Mesendoderm (in vitro differentiated cells): ENCODE measurements around the gene SLC44A5.
"Not testable (repeated sequence)": the region's sequence is repeated elsewhere in the genome, so short reads cannot be mapped to it uniquely, and the experiment has no call there.

Experiments
- DNase-seq: peaks from one replicate; pipeline ENCODE4 v3.0.0; 2013
- H2AK5ac ChIP-seq: 2 replicates; pipeline ENCODE4 v1.6.1; 2013; ENCODE audit warnings: low read length, inconsistent platforms
- H2BK120ac ChIP-seq: 2 replicates; pipeline ENCODE4 v1.6.1; 2013; ENCODE audit warnings: low read depth, mild to moderate bottlenecking, low read length, moderate library complexity, mixed read lengths
- H2BK15ac ChIP-seq: replicated peaks from 2 replicates; pipeline ENCODE4 v1.6.1; 2013; ENCODE audit warnings: low read depth, mild to moderate bottlenecking, moderate library complexity
- H2BK5ac ChIP-seq: 2 replicates; pipeline ENCODE4 v1.6.1; 2013; ENCODE audit warnings: low read length, inconsistent platforms
- H3K18ac ChIP-seq: 2 replicates; pipeline ENCODE4 v1.6.1; 2013; ENCODE audit warnings: mild to moderate bottlenecking, low read length, mixed read lengths
- H3K23ac ChIP-seq: one replicate; pipeline ENCODE4 v1.6.1; 2013; ENCODE audit warnings: low read length
- H3K27ac ChIP-seq: 2 replicates; pipeline ENCODE4 v1.5.1; 2013; ENCODE audit warnings: low read depth, mild to moderate bottlenecking, inconsistent platforms, low read length, moderate library complexity
- H3K27me3 ChIP-seq: 2 replicates; pipeline ENCODE4 v1.6.1; 2013; ENCODE audit warnings: low read length, control low read depth, mild to moderate bottlenecking, inconsistent platforms; ENCODE audit not compliant: insufficient read depth, poor library complexity
- H3K36me3 ChIP-seq: 2 replicates; pipeline ENCODE4 v1.6.1; 2013; ENCODE audit warnings: low read length, inconsistent platforms; ENCODE audit not compliant: control insufficient read depth, insufficient read depth
- H3K4ac ChIP-seq: one replicate; pipeline ENCODE4 v1.6.1; 2013; ENCODE audit warnings: low read depth, mild to moderate bottlenecking, low read length, moderate library complexity
- H3K4me1 ChIP-seq: 2 replicates; pipeline ENCODE4 v1.6.1; 2013; ENCODE audit warnings: low read depth, low read length, inconsistent platforms; ENCODE audit not compliant: control insufficient read depth
- H3K4me2 ChIP-seq: 2 replicates; pipeline ENCODE4 v1.6.1; 2013; ENCODE audit warnings: low read length
- H3K4me3 ChIP-seq: 2 replicates; pipeline ENCODE4 v1.5.1; 2013; ENCODE audit warnings: mild to moderate bottlenecking, low read length
- H3K56ac ChIP-seq: one replicate; pipeline ENCODE4 v1.6.1; 2013; ENCODE audit warnings: low read length
- H3K79me1 ChIP-seq: 2 replicates; pipeline ENCODE4 v1.6.1; 2013; ENCODE audit warnings: low read length, inconsistent platforms
- H3K79me2 ChIP-seq: 2 replicates; pipeline ENCODE4 v1.6.1; 2013; ENCODE audit warnings: mild to moderate bottlenecking, low read length; ENCODE audit not compliant: control insufficient read depth, insufficient read depth
- H3K9ac ChIP-seq: 2 replicates; pipeline ENCODE4 v1.6.1; 2013; ENCODE audit warnings: low read length, inconsistent platforms
- H4K5ac ChIP-seq: one replicate; pipeline ENCODE4 v1.6.1; 2013; ENCODE audit warnings: low read length
- H4K8ac ChIP-seq: one replicate; pipeline ENCODE4 v1.6.1; 2013; ENCODE audit warnings: low read depth, mild to moderate bottlenecking, control low read depth, low read length, moderate library complexity
- WGBS: extraction: QIAGEN DNeasy Blood & Tissue Kit; methylation state at CpG from one replicate; pipeline ENCODE4 v1.1.7; 2013; ENCODE audit warnings: low lambda C conversion rate, missing lambda C conversion rate; ENCODE audit not compliant: insufficient coverage; ENCODE audit errors: extremely low coverage; 5-methylcytosine and 5-hydroxymethylcytosine counted together

Gene SLC44A5

DNA sequence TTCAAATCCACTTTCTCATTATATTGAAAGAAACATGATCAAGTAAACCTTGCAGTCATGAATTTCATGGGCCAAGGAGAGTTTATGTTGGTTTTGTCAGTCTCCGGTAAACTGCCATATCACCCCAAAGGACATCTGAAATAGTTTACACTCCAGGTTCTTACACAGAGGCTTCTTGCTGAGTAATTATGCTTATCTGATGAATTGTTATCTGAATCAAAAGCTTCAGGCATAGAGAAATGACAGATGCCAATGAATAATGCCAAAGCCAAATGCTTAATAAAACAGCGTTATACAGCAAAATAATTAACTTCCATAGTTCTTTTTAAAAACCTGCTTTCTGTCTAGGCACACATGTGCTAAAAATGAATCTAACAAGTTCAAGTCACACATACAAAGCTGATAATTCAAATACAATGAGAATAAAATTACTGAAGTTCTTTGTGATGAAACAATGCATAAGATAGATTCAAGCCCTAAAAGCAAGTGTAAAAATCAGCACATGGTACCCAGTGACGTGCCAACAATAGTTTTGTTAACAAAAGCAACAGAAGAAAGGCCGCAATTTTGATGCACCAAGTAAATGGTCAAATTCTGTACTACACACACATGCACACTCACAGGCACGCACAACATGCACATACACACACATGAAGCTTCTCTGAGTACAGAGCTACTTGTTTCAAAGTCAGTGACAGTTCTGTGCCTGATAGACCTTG is 109.2 kb downstream of the SLC44A5 start:
- H3K23ac ChIP-seq, result no peak overlapping the region

DNA sequence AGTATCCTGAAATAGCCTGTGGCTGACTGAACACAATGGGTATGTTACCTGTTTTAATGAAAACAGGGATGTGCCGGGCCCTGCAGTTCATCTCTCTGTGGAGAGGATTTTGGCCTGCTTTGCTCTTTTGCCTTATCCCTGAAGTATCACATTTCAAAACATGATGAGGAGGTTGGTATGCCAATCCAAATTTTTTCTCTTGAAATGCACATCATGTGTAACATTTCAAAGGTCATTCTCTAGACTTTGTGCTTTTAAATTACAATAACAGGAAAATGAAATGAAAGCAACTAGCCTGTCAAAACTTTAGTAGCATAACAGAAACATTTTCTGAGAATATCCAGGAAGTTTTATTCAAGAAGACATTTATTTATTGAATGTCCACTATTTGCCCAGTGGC is 118.9 kb downstream of the SLC44A5 start:
- Histone ChIP-seq H2BK120ac (no peak overlapping the region), H2AK5ac (no peak overlapping the region), H3K4me2 (no peak overlapping the region), H3K18ac (no peak overlapping the region), H3K56ac (no peak overlapping the region), H4K8ac (no peak overlapping the region), H3K9ac (no peak overlapping the region), H3K27me3 (no peaks in the 10 kb centered on the region), H3K4ac (no peak overlapping the region), H4K5ac (no peak overlapping the region), H3K4me3 (no peak overlapping the region), H3K23ac (no peak overlapping the region), H2BK15ac (no peak overlapping the region), H3K79me2 (no peaks in the 10 kb centered on the region), H3K4me1 (no peaks in the 10 kb centered on the region), H3K79me1 (no peaks in the 10 kb centered on the region), H3K27ac (no peak overlapping the region), H3K36me3 (no peaks in the 10 kb centered on the region), H2BK5ac (no peak overlapping the region)
- DNase-seq, result no peak
- no CpG with 5 or more reads among the region's 1 CpG for WGBS

More for the DNA sequence above, 109.2 kb downstream of the SLC44A5 start:
- no peak overlapping the region for H3K18ac ChIP-seq
- no peaks in the 10 kb centered on the region for H3K36me3 ChIP-seq
- no peak overlapping the region for H2BK15ac ChIP-seq
- no peak overlapping the region for H3K9ac ChIP-seq
- no peak overlapping the region for H3K56ac ChIP-seq
- H3K4me1 ChIP-seq, result no peaks in the 10 kb centered on the region
- H3K4me3 ChIP-seq, result no peak overlapping the region
- no peak overlapping the region for H2BK120ac ChIP-seq
- WGBS, result no CpG with 5 or more reads among the region's 5 CpGs
- no peak overlapping the region for H2AK5ac ChIP-seq
- no peak overlapping the region for H4K5ac ChIP-seq
- no peaks in the 10 kb centered on the region for H3K79me2 ChIP-seq
- no peak overlapping the region for H4K8ac ChIP-seq
- H2BK5ac ChIP-seq, result no peak overlapping the region
- H3K79me1 ChIP-seq, result no peaks in the 10 kb centered on the region
- no peak overlapping the region for H3K4me2 ChIP-seq
- no peak overlapping the region for H3K27ac ChIP-seq
- no peak for DNase-seq
- no peak overlapping the region for H3K4ac ChIP-seq
- no peaks in the 10 kb centered on the region for H3K27me3 ChIP-seq

DNA sequence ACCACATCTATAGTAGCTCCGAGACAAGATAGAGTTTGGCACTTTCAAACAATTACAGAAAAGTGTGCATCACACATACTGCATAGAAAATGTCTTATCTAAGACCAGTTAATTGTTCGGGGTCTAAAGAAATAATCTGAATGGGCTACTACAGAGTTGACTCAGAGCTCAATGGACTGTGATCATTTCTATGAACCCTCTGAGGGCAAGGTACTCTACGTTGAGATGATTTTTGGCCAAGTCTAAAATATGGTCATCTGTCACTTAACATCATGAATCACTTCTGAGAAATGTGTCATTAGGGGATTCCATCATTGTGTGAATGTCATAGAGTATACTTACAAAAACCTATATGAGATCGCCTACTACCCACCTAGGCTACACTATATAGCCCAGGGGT is 123.5 kb downstream of the SLC44A5 start:
- H3K27ac ChIP-seq, result no peak overlapping the region
- H3K18ac ChIP-seq, result no peak overlapping the region
- no peak for DNase-seq
- WGBS, result no CpG with 5 or more reads among the region's 4 CpGs
- no peak overlapping the region for H3K4me2 ChIP-seq
- no peak overlapping the region for H3K4me3 ChIP-seq
- H4K8ac ChIP-seq, result no peak overlapping the region
- H3K79me1 ChIP-seq, result no peaks in the 10 kb centered on the region
- no peaks in the 10 kb centered on the region for H3K36me3 ChIP-seq
- no peak overlapping the region for H3K4ac ChIP-seq
- H2BK5ac ChIP-seq, result no peak overlapping the region
- no peak overlapping the region for H3K56ac ChIP-seq
- no peak overlapping the region for H2BK15ac ChIP-seq
- H3K9ac ChIP-seq, result no peak overlapping the region
- no peak overlapping the region for H2BK120ac ChIP-seq
- H3K4me1 ChIP-seq, result no peaks in the 10 kb centered on the region
- no peak overlapping the region for H2AK5ac ChIP-seq
- H4K5ac ChIP-seq, result no peak overlapping the region
- no peaks in the 10 kb centered on the region for H3K79me2 ChIP-seq
- H3K27me3 ChIP-seq, result no peaks in the 10 kb centered on the region
- H3K23ac ChIP-seq, result no peak overlapping the region

- no peak for DNase-seq
- Histone ChIP-seq H3K9ac (no peak overlapping the region), H3K27me3 (no peaks in the 10 kb centered on the region)
These were observed 126.1 kb downstream of the SLC44A5 start for GRCh38 chr1:75484789-75485188.

GRCh38 chr1:75482951-75483350 is 128.0 kb downstream of the SLC44A5 start:
- H3K27ac ChIP-seq, result no peak overlapping the region
- H2BK5ac ChIP-seq, result no peak overlapping the region
- H2AK5ac ChIP-seq, result no peak overlapping the region
- H3K4me2 ChIP-seq, result no peak overlapping the region
- no peak overlapping the region for H3K56ac ChIP-seq
- H3K23ac ChIP-seq, result no peak overlapping the region
- H2BK15ac ChIP-seq, result no peak overlapping the region
- no peak overlapping the region for H3K18ac ChIP-seq
- H3K9ac ChIP-seq, result no peak overlapping the region
- H4K8ac ChIP-seq, result no peak overlapping the region
- no peaks in the 10 kb centered on the region for H3K36me3 ChIP-seq
- H3K4ac ChIP-seq, result no peak overlapping the region
- H3K4me1 ChIP-seq, result no peaks in the 10 kb centered on the region
- H3K79me1 ChIP-seq, result no peaks in the 10 kb centered on the region
- no peak overlapping the region for H2BK120ac ChIP-seq
- H3K27me3 ChIP-seq, result no peaks in the 10 kb centered on the region
- no CpG with 5 or more reads among the region's 2 CpGs for WGBS
- no peaks in the 10 kb centered on the region for H3K79me2 ChIP-seq
- no peak overlapping the region for H3K4me3 ChIP-seq
- DNase-seq, result no peak
- H4K5ac ChIP-seq, result no peak overlapping the region

More at GRCh38 chr1:75484789-75485188, 126.1 kb downstream of the SLC44A5 start:
- Histone ChIP-seq H3K18ac (no peak overlapping the region), H3K56ac (no peak overlapping the region), H3K4ac (no peak overlapping the region), H2BK120ac (no peak overlapping the region), H3K4me3 (no peak overlapping the region), H3K36me3 (no peaks in the 10 kb centered on the region), H3K23ac (no peak overlapping the region), H2AK5ac (no peak overlapping the region), H3K4me2 (no peak overlapping the region), H3K4me1 (no peaks in the 10 kb centered on the region), H2BK5ac (no peak overlapping the region), H4K8ac (no peak overlapping the region), H3K79me1 (no peaks in the 10 kb centered on the region), H2BK15ac (no peak overlapping the region), H4K5ac (no peak overlapping the region), H3K27ac (no peak overlapping the region), H3K79me2 (no peaks in the 10 kb centered on the region)
- WGBS, result no CpG with 5 or more reads among the region's 1 CpG

DNA sequence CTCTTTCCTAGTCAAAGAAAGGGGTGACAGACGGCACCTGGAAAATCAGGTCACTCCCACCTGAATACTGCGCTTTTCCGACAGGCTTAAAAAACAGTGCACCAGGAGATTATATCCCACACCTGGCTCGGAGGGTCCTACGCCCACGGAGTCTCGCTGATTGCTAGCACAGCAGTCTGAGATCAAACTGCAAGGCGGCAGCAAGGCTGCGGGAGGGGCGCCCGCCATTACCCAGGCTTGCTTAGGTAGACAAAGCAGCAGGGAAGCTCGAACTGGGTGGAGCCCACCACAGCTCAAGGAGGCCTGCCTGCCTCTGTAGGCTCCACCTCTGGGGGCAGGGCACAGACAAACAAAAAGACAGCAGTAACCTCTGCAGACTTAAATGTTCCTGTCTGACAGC is 134.4 kb downstream of the SLC44A5 start:
- H3K4me1 ChIP-seq, H3K4ac ChIP-seq, H4K8ac ChIP-seq, H3K27me3 ChIP-seq, H3K4me2 ChIP-seq, H2AK5ac ChIP-seq, H2BK120ac ChIP-seq, H3K27ac ChIP-seq, H2BK5ac ChIP-seq, H3K18ac ChIP-seq, H3K36me3 ChIP-seq, H2BK15ac ChIP-seq, H3K23ac ChIP-seq, H3K9ac ChIP-seq, H3K56ac ChIP-seq, H3K79me1 ChIP-seq, H4K5ac ChIP-seq, H3K79me2 ChIP-seq, H3K4me3 ChIP-seq, DNase-seq: not testable (repeated sequence)
- no CpG with 5 or more reads among the region's 12 CpGs for WGBS
